Measurements from ENCODE around the gene CDS1.

Gene CDS1

DNA sequence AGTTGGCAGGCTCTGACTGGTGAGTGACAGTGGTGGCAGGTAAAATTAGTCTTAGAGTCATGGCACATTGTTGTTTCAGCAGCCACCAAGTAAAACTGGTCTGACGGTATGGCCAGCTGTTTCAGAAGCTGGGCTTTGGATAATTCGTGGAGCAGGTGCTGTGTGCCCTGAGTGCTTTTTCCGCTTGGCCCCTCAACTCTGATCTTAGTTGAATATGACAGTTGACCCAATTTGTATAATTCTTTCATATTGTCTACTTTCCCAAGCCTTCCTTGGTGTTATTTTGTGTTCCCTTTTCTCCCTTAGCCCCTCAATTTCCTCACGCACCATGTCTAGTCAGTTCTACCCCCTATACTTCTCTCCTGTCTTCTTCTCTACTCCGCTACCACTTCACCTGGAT lies 32.0 kb downstream of the CDS1 start:
- H3K9me3 ChIP-seq: no peaks in the 10 kb centered on the region
- H3K27ac ChIP-seq: no peak overlapping the region
- peaks cover 5% of the 10 kb centered on the region for H3K27me3 ChIP-seq
- H3K4me1 ChIP-seq (ENCODE audit: control insufficient read depth in 1 of 2, insufficient read depth in 1 of 2, low read depth in 1 of 2, low read length in 1 of 2): no peaks in the 10 kb centered on the region
- TF ChIP-seq, protein P1, sequence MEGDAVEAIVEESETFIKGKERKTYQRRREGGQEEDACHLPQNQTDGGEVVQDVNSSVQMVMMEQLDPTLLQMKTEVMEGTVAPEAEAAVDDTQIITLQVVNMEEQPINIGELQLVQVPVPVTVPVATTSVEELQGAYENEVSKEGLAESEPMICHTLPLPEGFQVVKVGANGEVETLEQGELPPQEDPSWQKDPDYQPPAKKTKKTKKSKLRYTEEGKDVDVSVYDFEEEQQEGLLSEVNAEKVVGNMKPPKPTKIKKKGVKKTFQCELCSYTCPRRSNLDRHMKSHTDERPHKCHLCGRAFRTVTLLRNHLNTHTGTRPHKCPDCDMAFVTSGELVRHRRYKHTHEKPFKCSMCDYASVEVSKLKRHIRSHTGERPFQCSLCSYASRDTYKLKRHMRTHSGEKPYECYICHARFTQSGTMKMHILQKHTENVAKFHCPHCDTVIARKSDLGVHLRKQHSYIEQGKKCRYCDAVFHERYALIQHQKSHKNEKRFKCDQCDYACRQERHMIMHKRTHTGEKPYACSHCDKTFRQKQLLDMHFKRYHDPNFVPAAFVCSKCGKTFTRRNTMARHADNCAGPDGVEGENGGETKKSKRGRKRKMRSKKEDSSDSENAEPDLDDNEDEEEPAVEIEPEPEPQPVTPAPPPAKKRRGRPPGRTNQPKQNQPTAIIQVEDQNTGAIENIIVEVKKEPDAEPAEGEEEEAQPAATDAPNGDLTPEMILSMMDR (IDR thresholded peaks at IDR 0.05): no peak
- no peak overlapping the region for H3K4me3 ChIP-seq (ENCODE audit: low read depth in 1 of 2, low read length in 1 of 2)
- H3K36me3 ChIP-seq: no peaks in the 10 kb centered on the region

DNA sequence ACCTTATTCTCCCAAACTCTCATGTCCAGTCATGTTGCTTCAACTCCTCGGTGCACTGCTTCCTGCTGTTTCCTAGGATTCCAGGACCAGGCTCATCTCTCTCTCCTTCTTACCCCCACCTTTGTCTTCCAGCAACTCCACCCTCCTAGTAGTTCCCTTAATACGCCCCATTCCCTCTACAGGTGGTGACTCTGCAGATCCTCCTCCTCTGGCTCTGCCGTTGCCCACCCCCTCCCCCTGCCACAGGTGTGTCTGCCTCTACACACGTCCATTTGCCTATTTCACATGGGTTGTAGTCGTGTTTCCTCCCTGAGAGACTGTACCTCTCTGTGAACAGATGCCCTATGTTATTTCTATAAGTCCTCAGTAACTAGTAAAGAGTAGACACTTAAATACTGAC lies 32.4 kb downstream of the CDS1 start:
- no peaks in the 10 kb centered on the region for H3K4me1 ChIP-seq (ENCODE audit: control insufficient read depth in 1 of 2, insufficient read depth in 1 of 2, low read depth in 1 of 2, low read length in 1 of 2)
- no peak overlapping the region for H3K4me3 ChIP-seq (ENCODE audit: low read depth in 1 of 2, low read length in 1 of 2)
- H3K9me3 ChIP-seq: no peaks in the 10 kb centered on the region
- no peaks in the 10 kb centered on the region for H3K36me3 ChIP-seq
- H3K27ac ChIP-seq: no peak overlapping the region
- peaks cover 5% of the 10 kb centered on the region for H3K27me3 ChIP-seq
- TF ChIP-seq, protein P1 (IDR thresholded peaks at IDR 0.05): no peak

DNA sequence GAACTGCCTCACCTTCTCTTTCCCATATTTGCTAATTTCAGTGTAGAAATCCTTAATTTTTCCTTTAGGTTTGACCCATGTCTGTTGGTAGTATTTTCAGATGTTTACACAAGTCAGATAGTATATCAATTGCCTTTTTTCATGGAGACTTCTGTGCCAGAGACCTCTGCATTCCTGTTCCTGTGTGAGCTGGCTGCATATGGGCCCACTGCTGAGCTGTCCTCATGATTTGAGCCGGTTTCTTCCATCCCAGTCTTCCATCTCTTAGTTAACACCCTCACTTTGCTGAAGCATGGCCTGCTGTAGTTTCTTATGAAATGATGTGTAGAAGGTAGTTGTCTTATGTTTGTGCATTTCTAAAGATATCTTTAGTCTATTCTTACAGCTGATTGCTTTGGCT lies 40.0 kb downstream of the CDS1 start:
- H3K9me3 ChIP-seq: no peaks in the 10 kb centered on the region
- no peak overlapping the region for H3K27ac ChIP-seq
- H3K4me1 ChIP-seq (ENCODE audit: control insufficient read depth in 1 of 2, insufficient read depth in 1 of 2, low read depth in 1 of 2, low read length in 1 of 2): no peaks in the 10 kb centered on the region
- peaks cover 6% of the 10 kb centered on the region for H3K27me3 ChIP-seq
- TF ChIP-seq, protein P1 (IDR thresholded peaks at IDR 0.05): no peak
- H3K36me3 ChIP-seq: no peaks in the 10 kb centered on the region
- no peak overlapping the region for H3K4me3 ChIP-seq (ENCODE audit: low read depth in 1 of 2, low read length in 1 of 2)

DNA sequence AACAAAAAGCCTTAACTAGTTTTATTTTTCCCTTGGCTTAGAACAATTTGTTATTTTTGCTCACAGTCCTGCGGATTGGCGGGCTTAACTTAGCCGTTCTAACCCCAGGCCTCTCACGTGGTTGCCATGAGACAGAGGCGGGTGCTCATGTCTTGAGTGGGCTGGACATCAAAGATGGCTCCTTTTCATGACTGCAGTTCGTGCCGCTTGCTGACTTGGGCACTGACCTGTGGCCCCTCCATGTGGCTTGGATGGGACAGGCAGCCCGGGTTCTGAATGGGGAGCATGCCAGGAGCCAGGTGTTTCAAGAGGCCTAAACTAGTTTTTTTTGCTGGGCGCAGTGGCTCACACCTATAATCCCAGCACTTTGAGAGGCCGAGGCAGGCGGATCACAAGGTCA lies 40.7 kb downstream of the CDS1 start:
- TF ChIP-seq, protein P1 (IDR thresholded peaks at IDR 0.05): no peak
- Histone ChIP-seq H3K9me3 (no peaks in the 10 kb centered on the region), H3K4me3 (ENCODE audit: low read depth in 1 of 2, low read length in 1 of 2) (no peak overlapping the region), H3K27me3 (peaks cover 6% of the 10 kb centered on the region), H3K4me1 (ENCODE audit: control insufficient read depth in 1 of 2, insufficient read depth in 1 of 2, low read depth in 1 of 2, low read length in 1 of 2) (no peaks in the 10 kb centered on the region), H3K27ac (no peak overlapping the region), H3K36me3 (no peaks in the 10 kb centered on the region)

DNA sequence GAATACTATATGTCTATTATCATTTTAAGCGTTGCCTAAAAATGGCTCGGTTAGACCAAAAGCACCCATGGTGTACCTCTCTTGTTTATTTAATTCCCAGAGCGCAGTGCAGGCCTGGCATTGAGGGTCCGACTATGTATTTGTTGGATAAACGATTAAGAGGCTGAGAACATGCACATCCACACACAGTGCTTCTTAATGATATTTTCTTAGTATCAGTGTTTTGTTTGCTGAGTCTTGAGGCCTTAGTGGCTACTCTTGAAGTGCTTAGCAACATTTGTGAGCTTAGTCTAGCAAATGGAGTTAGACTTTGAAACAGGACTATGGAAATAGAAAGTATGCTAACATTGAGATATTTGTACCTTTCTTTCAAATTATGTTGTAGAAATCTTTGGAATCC lies 43.7 kb downstream of the CDS1 start:
- no peaks in the 10 kb centered on the region for H3K4me1 ChIP-seq (ENCODE audit: control insufficient read depth in 1 of 2, insufficient read depth in 1 of 2, low read depth in 1 of 2, low read length in 1 of 2)
- H3K27ac ChIP-seq: no peak overlapping the region
- peaks cover 6% of the 10 kb centered on the region for H3K27me3 ChIP-seq
- H3K9me3 ChIP-seq: no peaks in the 10 kb centered on the region
- TF ChIP-seq, protein P1 (IDR thresholded peaks at IDR 0.05): no peak
- no peak overlapping the region for H3K4me3 ChIP-seq (ENCODE audit: low read depth in 1 of 2, low read length in 1 of 2)
- H3K36me3 ChIP-seq: no peaks in the 10 kb centered on the region

DNA sequence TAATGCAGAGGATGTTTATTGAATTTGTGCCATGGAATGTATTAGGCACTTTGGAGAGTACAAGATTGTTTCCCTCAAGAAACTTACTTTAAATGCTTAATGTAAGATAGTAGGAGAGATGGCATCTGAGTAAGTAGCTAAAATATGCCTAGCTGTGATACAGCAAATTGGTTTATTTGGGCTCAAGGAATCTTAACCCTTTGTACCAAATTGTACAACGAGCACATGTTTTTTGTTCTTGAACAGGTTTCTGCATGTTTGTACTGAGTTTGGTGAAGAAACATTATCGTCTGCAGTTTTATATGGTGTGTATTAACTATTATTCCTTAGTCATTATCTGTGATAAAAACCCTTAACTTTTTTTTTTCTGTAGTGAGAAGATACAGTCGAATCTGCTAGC lies 48.6 kb downstream of the CDS1 start:
- Histone ChIP-seq H3K9me3 (no peaks in the 10 kb centered on the region), H3K4me1 (ENCODE audit: control insufficient read depth in 1 of 2, insufficient read depth in 1 of 2, low read depth in 1 of 2, low read length in 1 of 2) (no peaks in the 10 kb centered on the region), H3K4me3 (ENCODE audit: low read depth in 1 of 2, low read length in 1 of 2) (no peak overlapping the region), H3K36me3 (no peaks in the 10 kb centered on the region), H3K27me3 (peaks cover 10% of the 10 kb centered on the region), H3K27ac (no peak overlapping the region)
- TF ChIP-seq, protein P1 (IDR thresholded peaks at IDR 0.05): no peak
